Fibroblast of skin of scalp (primary cell): ENCODE data around the gene PRR5L.
A peak's percentile ranks its signal among the peaks of the same experiment; 100 is the strongest.
"Not testable (repeated sequence)": the region's sequence is repeated elsewhere in the genome, so short reads cannot be mapped to it uniquely, and the experiment has no call there.

ENCODE experiments used
- DNase-seq: peaks from one replicate; pipeline ENCODE4 v3.0.0-alpha.2; 2013

Gene PRR5L

DNA sequence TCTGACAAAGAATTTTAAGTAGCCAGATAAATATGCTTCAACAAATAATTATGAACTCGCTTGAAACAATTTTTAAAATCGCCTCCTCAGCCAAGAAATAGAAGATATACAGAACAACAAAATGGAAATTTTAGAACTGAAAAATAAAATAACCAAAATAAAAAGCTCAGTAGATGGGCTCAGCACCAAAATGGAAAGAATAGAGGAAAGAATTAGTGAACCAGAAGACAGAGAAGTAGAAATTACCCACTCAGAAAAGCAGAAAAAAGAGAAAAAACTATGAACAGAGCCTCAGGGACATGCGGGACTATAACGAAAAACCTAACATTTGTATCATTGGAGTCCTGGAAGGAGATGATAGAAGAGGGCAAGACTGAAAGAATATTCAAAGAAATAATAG lies 14.2 kb upstream of the PRR5L start:
- DNase-seq = no peak

DNA sequence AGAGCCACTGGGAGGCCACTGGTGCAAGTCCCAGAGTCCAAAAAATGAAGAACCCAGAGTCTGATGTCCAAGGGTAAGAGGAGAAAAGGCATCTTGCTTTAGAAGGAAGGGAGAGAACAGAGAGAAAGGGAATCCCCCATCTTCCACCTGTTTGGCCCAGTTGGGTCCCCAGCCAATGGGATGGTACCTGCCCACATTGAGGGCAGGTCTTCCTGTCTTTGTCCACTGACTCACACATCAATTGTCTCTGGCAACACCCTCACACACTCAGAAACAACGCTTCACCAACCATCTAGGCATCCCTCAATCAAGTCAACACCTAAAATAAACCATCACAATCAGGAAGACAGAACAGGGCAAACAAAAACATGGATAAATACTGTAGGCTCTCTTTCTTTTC lies 13.2 kb upstream of the PRR5L start:
- no peak for DNase-seq

DNA sequence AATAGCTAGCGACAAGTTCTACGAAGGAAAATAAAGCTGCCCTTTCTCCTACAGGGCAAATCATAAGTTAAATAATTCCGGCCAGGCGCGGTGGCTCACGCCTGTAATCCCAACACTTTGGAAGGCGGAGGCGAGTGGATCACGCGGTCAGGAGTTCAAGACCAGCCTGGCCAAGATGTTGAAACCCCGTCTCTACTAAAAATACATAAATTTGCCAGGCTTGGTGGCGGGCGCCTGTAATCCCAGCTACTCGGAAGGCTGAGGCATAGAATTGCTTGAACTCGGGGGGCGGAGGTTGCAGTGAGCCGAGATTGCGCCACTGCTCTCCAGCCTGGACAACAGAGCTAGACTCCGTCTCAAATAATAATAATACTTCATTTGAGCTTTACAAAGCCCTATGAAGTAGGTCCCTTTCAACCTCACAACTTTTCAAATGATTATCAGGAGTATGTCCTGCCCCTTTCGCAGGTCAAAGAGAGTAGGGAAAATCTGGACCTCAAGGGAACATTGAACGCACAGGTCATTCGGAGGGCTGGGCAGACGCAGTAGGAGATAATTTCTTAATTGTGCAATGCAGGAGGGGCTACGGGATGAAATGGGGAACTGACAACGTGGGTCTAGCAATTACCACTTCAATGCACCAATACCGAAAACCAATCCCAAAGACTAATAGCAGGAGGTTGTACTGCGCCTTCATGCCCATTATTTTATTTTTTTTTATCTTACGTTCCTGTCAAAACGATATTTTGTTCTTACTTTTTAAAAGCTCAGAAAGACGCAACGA lies 7.5 kb upstream of the PRR5L start:
- DNase-seq = no peak

DNA sequence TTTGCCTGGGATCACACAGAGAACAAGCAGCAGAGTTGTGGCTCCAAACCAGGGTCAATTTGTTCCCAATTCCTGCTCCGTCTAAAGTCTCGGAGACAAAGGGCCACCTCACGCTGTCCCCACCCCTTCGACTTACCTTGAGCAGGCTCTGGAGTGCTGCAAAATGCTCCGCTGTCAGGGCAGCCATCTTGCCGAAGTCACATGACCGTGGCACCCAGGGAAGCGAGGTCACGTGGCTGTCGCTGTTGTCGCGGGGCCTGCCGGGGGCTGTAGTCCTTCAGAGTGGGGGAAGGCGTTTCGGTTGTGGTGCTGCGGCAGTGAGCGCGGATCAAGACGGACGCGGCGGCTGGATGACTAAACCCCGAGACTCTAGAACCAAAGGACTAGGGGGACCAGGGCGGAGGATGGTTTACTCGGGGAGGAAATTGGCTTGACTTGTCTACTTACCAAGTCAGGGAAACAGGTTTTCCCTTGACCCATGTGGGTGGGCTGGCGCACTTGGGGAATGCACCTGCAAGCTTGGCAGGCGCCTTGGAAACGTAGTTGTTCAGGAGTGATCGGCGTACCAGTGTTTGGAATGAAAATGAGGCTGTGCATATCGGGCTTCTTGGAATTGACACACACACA lies 6.7 kb upstream of the PRR5L start, which contains the start of gene COMMD9:
COMMD9 (minus strand) TSS at position 199 of the 627 bp plus-strand sequence; CDS start at position 187, 12 bp downstream.
- DNase-seq = peak; percentile 92

DNA sequence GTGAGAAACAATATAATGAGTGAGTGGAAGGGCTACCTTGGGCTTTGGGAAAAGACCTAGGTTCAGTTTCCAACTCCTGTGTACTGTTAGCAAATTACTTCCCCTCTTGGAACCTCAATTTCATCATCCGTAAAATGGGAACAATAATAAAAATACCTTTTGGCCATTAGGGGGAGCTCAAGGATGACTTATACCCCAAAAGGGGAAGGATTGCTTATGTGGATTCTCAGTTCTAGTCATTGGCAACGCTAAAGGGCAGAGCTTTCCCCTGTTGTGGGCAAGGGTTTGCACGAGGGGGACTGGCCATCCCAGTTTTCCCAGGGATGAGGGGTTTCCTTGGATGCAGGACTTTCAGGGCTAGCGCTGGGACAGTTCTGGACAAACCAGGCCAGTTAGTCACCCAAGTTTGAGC lies 3.8 kb upstream of the PRR5L start:
- peak; percentile 59 for DNase-seq

DNA sequence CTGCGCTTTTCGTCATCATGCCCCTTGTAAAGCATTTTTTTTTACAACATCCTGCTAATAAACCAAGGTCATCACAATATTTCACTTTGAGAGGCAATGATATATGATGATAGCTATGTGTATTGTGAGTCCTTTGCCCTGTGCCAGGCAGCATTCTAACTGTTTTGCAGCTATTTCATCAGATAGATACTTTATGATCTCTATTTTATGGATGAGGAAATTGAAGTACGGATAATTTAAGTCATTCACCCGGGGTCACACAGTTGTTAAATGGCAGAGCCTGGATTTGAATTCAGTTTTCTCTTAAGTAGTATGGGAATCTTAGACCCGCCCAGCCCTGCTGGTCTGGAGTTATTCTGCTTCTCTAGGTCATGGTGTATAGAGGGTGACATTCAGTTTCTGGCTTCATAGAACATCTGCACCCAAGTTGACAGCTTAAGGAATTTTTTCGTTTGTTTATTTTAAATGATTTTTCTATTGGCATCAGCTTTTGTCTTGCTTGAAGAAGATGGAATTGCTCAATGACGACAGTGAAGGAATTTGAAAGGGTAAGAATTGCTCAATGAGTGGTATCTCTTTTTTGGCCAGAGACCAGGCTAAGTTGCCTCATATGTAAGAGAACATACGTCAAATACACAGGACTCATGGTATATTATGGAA lies 926 bp downstream of the PRR5L start:
- DNase-seq = peak; percentile 84

DNA sequence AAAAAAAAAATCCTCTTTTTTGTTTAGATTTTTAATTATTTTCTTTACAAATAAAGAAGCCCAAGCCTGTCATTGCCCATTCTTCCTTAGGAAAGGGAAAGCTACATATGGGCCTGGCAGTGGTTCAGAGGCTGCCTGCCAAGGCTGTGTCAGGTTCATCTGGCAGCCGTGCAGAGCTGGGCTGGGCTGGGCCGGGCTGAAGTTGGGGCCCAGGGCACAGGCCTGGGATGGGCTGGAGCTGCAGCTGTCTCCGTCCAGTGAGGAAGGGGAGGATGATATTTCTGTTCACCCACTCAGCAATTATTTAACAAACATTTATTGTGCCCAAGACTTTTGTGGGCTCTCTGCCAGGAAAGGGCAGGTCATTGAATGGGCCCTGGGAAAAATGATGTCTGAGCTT lies 4.6 kb downstream of the PRR5L start:
- DNase-seq = no peak

DNA sequence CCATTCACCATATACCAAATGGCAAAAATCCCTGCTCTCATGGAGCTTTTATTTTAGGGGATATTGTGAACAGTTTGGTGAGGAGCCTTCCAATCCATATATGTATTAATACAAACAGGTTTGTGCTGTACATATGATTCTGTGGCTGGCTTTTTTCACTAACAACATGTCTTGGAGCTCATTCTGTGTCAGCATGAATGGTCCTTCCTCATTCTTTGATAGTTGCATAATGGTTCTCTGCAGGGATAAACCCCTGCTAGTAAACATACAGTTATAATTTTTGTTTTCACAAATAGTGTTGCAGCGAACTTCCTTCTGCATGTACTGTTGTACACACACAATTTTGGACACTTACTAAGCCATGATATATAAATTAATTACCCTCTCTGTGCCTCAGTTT lies 8.3 kb downstream of the PRR5L start:
- DNase-seq = no peak

DNA sequence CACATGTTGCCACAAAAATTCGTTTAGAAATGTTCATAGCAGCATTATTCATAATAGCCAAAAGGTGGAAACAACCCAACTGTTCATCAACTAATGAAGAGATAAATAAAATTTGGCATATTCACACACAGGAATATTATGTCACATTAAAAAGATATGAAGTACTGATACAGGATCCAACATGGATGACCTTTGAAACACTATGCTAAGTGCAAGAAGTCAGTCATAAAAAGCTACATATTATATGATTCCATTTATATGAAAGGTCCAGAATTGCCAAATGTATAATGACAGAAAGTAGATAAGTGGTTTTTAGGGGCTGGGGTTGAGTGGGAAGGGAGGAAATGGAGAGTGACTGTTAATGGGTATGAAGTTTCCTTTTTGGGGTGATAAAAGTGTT lies 9.0 kb downstream of the PRR5L start:
- DNase-seq = no peak

DNA sequence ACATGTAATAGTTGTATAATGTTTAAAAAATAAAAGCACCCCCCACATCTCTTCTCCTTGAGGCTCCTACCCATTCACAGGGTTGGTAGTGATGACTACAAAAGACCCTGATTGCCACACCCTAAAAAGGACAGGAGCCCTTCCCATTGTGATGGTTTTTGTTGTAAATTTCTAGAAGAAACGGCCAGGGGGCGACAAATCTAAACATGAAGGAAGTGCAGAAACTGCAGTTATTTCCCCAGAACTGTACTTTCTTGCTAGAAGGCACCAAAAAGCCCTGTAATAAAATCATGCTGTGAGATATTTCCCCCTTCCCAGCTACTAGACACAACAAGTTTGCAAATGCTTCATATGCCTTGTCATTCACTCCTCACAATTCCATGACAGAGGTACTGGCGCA lies 10.8 kb downstream of the PRR5L start:
- DNase-seq = peak; percentile 70

DNA sequence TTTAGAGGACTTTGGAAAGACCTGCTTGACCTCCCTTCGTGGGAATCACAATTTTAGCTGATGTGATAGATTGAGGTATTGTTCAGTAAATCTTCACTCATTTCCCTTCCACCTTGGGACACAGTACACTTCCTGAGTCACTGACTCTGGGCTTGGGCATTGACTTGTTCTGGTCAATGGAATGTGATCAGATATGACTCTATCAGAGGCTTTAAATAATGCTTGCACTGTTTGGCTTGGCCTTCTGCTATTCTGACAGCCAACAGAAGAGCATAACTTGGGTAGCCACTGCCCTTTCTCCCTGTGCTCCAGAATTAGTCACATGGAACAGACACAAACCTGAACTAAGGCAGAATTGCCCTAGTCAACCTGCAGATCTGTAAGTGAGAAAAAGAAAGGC lies 12.5 kb downstream of the PRR5L start:
- no peak for DNase-seq

DNA sequence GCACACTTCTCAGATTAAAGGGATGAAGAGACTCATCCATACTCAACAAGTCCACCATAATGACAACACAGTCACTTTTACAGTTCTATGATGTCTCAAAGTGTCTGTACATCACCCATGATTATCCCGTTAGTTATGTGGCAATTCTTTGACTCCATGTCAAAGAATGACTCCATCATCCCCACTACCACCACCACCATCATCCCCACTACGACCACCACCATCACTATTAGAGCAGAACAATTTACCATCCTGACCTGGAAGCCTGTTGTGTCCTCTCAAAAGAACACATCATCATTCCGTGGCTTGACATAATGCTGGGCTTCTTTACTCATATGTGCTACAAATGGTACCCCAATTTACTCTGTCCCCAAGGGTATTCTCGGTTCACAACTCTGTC lies 13.7 kb downstream of the PRR5L start:
- no peak for DNase-seq

DNA sequence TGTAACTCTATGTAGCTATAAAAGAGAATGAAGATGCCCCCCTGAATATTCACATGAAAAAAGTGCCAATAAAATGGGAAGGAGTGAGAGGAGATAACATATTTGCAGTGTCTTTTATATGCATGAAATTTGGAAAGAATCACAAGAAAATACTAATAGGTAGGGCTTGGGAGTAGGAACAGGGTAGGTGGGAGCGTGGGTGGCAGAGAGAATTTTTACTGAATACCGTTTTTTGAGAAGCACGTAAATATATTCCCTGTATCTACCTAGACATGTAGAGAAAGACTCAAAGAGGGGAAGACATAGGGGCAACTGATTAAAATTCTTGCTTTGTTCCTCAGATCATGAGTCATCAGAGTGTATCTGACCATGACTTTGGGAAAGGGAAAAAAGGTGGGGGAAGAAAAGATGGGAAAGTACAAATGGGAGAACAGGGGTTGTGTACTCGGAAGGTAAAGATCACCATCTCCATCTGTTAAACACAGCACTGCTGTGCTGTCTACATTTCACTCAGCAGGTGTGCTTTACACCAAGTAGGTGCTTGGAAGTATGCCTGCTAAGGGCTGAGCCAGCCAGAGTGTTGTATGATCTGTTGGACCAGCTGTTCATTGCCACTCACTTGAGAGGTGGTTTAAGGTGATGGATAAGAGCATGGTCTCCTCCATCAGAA lies 16.0 kb downstream of the PRR5L start:
- DNase-seq = no peak

DNA sequence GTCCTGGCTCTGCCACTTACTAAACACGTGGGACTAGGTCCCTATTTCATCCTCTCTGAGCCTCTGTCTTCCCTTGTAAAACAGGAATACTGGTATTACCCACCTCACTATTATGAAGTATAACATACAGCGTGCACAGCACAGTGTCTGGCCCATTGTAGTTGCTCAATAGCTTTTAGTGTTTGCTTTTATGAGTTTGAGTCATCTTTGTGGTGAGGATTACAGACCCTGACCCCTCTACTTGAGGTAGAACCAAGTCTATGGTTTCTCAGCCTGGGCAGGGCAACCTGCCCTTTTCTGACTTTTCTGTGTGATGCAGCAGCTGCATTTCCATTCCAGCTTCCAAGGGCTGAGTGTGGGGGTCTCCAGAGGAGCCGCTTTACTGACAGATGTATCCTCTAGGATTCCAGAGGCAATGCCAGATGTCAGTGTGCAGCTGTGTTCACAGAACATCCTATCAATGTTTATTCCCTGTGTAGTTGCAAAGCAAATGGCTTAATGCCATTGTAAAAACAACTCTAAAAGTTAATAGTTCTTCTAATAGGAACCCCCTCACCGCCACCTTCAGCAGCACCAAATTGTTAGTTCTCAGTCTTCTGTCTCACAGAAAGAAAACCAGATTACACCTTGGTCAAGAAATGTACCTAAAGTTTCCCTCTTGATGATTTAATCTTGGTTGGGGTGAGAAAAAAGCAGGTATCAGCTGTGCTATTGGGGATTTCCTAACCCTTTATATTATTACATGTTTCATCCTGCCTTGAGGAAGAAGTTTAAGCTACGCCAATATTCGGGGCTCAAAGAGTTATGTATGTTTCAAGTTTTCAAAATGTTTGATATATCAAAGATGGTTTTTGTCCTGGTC lies 16.8 kb downstream of the PRR5L start:
- DNase-seq = peak; percentile 22

DNA sequence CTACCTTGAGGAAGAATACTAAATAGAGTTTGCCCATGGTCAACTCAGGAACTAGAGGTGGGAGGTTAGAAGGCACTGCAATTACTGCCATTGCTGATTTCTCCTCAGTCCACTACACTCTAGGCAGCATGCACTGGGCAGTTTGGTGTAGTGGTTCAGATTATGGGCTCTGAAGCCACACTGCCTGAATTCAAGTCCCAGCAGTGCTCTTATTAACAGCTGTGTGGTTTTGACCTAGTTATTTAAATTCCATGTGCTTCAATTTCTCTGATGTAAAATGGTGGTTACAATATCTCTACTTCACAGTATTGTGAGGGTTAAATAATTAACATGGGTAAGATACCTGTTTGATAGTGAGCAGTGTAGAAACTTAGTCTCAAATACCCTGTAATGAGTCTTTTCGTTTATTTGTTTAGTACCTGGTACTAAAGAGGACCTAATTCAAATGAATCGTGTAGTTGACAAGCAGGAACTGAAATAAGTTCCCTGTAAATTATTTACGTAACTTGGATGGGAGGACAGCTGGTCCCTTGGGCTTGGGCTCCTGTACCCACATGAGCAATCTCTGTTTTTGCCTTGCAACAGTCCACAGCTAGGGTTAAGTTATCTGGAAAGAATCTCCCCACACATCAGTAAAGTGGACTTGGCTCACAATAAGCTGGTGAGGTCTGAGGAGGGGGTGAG lies 17.8 kb downstream of the PRR5L start:
- DNase-seq = no peak

DNA sequence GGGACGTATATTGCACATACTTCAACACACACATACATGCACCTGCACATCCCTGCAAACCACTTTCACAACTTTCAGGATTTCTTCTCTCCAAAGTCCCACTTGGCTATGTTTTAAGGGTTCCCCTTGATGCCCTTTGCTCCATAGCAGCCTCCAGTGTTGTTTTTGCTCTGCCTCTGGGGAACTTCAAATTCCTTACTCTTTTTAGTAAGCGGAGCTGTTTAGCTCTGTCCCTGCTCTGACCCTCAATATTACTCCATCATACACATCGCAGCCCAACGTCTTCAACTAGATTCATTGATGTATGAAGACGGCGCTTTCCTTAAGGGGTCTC lies 18.3 kb downstream of the PRR5L start:
- no peak for DNase-seq

DNA sequence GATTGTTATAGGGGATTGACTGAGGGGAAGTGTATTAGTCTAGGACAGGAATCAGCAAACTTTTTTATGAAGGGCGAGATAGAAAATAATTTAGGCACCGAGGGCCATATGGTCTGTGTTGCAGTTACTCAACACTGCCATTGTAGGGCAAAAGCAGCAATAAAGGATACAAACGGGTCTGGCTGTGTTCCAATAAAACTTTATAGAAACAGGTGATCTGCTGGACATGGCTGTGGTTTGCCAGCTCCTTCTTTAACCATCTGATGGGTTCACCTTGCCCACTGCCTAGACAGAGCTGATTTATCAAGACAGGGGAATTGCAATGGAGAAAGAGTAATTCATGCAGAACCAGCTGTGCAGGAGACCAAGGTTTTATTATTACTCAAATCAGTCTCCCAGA lies 20.0 kb downstream of the PRR5L start:
- no peak for DNase-seq

DNA sequence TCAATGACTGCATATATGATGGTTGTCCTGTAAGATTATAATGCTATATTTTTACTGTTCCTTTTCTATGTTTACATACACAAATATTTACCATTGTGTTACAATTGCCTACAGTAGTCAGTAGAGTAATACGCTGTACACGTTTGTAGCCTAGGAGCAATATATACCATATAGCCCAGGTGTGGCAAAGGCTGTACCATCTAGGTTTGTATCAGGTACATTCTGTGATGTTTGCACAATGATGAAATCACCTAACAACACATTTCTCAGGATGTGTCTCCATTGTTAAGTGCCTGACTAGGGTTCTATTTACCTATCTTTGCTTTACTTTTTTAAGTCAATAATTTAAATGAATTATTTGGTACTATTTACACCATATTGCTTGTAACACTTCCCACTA lies 21.9 kb downstream of the PRR5L start:
- no peak for DNase-seq

DNA sequence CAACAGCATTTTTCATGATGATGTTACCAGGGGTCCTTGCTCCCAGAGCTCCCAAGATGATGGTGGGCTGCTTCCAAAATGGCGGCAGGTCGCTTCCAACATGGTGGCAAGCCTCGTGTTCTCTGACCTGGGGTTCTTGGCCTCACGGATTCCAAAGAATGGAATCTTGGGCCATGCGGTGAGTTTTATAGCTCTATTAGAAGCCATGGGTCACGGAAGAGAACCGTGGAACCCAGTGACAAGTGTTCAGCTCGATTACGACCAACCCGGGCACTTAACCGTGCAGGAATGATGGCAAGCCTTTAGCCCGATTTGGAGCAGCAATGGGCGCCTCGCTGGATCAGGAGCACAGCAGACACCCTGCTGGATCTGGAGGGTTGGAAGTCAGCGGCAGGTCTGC lies 28.9 kb downstream of the PRR5L start:
- DNase-seq = not testable (repeated sequence)

DNA sequence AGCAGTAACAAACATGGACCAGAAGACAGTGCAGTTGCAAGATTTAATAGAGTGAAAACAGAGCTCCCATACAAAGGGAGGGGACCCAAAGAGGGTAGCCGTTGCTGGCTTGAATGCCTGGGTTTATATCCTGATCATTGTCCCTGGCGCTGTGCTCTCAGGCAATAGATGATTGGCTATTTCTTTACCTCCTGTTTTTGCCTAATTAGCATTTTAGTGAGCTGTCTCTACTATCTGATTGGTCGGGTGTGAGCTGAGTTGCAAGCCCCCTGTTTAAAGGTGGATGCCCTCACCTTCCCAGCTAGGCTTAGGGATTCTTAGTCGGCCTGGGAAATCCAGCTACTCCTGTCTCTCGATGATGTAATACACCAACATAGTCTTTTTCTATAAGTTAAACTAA lies 29.3 kb downstream of the PRR5L start:
- DNase-seq = not testable (repeated sequence)

DNA sequence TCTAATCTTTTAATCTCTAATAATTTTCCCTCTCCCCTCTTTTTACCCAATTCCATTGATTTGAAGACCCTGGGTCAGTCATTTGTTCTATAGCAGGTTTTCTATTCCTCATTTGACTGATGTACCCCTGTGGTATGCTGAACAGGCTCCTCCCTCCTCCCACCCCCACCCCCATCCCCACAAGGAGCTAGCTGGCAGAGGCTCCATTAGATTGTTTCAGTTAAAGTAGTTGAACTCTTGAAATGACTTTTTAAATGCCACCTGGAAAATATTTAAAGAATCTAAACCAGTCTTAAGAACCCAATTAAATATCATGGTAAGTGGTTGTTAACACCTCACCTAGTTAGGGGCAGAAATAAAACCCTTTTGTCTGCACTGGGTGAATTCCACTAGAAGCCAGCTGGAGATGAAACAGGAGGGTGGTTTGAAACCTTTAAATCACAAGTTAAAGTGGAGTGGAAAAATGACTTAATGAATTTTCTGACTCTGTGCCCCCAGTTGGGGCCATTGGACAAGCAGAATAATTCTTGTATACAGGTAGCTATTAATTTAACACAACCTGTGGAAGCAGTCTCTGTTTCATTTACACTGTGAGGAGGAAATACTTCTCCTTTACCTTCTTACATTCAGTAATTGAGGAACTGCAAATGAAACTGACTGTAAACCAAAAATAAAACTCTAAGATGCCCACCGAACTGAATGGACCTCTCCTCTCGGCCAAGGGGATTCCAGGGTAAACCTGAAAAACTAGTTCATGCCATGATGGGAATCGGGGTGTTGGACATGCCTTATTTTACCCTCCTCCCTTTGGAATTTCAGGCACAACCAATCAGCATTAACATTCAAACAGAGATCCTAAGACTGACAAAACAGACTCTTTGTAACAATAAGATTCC lies 30.7 kb downstream of the PRR5L start:
- no peak for DNase-seq
